NCI-H2196 (cell line): ENCODE data around the gene ROCK2.
"Not testable (repeated sequence)": the region's sequence is repeated elsewhere in the genome, so short reads cannot be mapped to it uniquely, and the experiment has no call there.

Experiments used
- DNase-seq: peaks from one replicate; lab custom pipeline; 2025; ENCODE audit not compliant: unreplicated experiment; lab: John Stamatoyannopoulos, UW

ROCK2 gene

DNA sequence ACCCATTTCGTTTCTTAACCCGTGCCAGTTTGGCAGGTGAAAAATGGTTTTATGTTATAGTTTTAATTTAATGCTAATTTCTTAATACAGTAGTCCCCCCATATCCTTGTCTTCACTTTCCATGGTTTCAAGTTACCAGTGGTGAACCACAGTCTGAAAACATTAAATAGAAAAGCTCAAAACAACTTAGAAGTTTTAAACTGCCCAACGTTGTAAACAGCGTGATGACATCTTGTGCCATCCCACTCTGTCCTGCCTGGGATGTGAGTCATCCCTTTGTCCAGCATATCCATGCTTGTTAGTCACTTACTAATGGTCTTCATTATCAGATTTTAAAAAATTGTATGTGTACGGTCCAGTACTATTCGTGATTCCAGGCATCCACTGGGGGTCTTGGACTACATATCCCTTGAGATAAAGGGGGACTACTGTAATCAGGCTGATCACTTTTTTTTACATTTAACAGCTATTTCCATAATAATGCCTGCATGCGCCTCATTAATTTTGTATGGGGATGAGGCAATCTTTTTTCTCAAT, 157.3 kb downstream of the ROCK2 start:
- DNase-seq = no peak

DNA sequence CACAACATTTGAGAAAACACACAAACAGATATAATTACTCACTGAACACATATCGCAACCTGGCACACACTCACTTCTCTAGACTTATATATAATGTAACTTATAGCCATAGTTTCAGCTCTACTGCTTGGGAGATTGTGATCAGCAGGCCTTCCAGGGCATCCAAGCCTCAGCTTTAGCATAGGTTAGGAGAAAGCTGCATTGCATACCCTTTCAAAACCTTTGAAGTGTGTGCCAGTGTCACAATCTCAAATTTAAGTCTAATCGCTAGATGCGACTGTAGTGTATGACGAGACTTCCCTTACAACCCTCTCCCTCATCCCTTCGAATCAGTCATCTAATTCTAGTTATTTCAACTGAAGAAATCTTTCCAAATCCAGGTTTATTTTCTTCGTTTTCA, 158.3 kb downstream of the ROCK2 start:
- DNase-seq = no peak

DNA sequence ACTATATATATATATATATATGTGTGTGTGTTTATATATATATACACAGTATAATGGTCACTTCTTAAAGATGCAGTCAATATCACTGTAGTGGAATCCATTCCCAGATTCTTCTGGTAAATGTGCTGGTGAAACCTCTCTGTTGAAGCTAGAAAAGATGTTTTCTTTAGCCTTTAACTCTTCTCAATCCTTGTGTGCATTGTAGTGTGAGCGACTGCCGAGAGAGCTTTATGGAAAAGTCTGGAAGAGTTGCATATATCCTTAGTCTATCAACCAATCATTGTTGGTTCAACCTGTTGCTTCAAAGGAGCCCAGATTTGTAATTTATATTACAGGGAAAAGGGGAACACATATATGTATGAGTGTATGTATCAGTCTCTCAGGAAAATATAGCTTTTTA, 161.5 kb downstream of the ROCK2 start:
- no peak for DNase-seq

DNA sequence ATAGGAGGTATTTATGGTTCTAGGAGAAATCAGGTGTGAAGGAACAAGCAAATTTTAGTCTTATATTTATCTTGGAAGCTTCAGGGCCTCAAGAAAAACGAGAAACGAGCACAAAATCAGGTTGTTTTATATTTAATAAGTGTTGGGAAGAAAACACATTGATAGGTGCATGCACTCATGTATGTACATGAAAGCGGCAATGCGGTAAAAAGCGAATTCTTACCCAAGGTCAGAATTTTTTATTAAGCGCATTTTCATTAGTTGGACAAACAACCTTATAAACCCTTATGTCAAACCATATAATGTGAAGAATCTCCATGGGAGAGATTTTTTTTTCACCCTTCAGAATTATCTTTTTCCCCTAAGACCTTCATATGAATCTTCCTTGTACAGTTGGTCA, 163.8 kb downstream of the ROCK2 start:
- no peak for DNase-seq

DNA sequence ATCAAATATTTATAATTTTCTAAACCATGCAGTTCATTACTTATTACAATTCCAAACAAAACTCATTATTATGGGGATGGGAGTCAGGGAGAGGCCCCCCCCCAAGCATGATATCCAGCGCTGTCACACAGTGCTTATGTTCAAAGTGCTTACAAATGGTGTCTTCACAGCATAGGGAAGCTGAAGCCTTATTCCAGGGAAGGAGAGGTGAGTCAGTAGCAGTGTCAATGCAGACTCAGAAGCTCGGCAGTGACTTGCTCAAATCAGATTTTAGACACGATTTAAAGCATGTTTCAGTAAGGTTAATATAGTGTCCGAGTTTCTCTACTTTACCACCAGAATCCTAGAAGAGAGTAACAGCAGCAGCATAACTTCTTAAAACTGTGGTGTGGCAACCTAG, 164.5 kb downstream of the ROCK2 start:
- no peak for DNase-seq

GRCh38 chr2:11179196-11179595, 165.2 kb downstream of the ROCK2 start:
- no peak for DNase-seq

GRCh38 chr2:11177871-11178690, 166.4 kb downstream of the ROCK2 start:
- no peak for DNase-seq

- no peak for DNase-seq
Measured at GRCh38 chr2:11175293-11175795, 169.1 kb downstream of the ROCK2 start.

DNA sequence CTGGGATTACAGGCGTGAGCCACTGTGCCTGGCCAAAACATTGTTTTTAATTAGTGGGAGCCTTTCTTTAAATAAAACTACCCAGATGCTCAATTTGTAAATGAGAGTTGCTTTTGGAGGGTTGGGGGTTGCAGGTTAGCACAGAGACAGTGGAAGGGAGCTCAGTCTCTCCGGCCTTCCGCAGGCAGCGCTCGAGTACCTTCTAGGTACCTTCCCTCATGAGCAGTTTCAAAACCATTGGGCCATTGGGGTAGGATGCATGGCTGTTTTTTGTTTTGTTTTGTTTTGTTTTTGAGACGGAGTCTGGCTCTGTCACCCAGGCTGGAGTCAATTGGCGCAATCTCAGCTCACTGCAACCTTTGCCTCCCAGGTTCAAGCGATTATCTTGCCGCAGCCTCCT, 170.2 kb downstream of the ROCK2 start:
- no peak for DNase-seq

- DNase-seq = no peak
Measured at GRCh38 chr2:11169333-11169732, 175.1 kb downstream of the ROCK2 start.

- DNase-seq = no peak
Measured at GRCh38 chr2:11168488-11168887, 175.9 kb downstream of the ROCK2 start.

DNA sequence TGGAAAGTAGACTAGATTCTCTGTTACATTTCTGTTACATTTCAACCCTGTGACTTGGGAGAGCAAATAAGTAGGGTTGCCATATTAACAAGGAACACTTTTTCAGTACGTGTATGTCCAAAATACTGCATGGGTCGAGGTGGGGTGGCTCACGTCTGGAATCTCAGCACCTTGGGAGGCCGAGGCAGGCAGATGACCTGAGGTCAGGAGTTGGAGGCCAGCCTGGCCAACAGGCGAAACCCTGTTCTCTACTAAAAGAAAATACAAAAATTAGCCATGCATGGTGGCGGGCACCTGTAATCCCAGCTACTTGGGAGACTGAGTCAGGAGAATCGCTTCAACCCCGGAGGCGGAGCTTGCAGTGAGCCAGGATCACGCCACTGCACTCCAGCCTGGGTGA, 178.0 kb downstream of the ROCK2 start:
- DNase-seq = no peak

- DNase-seq = not testable (repeated sequence)
Measured at GRCh38 chr2:11165046-11165445, 179.4 kb downstream of the ROCK2 start.

DNA sequence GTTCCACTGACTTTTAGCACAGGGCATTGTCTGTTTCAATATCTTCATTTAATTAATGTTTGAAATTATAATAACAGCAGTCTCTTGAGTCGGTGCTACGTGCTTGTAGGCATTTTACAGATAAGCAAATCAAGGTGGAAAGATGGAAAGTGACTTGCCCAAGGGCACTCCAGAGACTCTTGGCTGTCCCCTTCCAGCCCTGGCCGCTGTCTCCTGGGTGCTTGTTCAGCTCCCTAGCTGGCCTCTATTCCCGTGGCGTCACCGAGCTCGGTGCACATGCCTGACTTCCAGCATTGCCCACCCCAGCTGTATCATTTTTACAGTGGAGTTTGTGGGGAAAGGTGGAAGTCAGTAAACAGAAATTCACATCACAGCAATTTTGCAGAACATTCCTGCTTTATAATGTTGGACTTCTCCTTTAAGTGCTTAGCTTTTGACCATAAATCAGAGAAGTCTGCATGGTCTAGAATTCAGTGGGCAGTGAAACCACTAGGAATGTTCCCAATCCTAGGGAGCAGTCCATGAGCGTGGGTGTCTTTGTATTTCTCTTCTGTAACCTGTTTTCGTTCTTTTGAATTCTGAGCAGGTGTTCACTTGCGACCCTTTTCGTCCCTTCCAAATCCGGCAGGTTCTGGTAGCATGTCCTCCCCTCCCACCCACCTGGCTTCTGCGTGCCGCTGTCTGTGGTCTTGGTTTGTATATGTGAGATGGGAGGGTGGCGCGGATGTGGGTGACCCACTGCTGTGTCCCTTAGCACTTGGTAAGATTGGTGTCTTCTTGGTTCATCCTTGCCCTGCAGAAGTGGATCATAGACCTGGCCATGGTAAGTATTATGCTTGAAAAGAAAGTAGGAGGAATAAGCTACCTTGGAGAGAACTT, 180.8 kb downstream of the ROCK2 start:
- no peak for DNase-seq

DNA sequence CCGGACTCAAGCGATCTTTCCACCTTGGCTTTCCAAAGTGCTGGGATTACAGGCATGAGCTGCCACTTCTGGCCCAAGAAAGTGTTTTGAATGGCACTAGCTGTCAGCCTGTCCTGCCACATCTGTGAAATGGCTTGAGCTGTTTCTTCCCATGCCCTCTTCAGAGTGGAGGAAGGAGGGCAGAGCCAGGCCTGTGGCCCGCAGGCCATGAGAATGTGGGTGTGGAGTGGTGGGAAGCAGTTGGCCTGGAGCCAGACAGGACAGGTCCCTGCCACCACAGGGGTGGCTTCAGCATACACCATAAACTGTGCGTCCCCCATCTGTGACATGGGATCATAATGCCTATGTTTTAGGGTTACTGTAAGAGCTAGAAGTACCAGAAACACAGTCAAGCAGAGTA, 182.7 kb downstream of the ROCK2 start:
- DNase-seq = no peak

DNA sequence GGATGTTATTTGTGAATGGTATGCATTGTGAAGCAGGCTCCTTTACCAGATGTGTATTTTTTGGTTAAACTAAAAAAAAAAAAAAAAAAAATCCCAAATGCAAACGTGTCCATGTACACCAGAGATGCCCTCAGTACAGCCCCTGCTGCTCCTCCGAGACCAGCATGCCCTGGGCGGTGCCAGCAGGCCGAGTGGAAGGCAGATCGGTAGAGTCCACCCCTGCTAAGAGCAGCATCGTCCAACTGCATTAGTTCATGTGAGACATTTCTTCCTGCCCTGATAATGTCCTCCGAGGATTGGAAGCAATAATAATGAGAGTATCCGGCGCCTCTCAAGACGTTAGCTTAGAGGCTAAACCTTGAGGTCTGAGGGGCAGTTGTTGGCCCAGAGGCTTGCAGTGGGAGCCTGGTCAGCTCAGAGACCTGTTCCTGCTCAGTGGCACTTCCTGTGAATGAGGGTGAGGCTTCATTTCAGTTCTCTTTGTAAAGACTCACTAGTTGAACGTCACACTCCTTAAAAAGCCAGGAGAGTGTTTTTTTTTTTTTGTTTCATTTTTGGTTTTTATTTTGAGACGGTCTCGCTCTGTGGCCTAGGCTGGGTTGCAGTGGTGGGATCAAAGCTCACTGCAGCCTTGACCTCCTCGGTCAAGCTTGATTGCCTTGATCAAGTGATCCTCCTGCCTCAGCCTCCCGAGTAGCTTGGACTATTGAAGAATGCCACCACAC, 183.5 kb downstream of the ROCK2 start:
- DNase-seq = no peak

DNA sequence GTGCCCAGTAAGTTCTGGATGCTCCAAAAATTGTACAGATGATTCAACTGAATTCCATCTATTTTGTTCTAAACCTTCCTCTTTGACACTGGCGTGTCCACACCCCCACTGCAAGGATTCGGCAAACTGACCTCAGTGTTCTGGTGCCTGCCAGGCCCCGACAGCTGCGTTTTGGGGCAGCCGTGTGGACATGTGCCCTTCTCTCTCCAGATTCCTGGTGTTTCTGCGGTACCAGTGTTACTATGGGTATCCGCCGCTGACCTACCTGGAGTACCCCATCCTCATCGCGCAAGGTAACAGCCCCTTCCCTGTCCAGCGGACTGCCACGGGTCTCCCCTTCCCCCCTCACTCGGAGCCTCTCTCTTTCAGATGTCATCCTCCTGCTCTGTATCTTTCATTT, 184.2 kb downstream of the ROCK2 start:
- no peak for DNase-seq

DNA sequence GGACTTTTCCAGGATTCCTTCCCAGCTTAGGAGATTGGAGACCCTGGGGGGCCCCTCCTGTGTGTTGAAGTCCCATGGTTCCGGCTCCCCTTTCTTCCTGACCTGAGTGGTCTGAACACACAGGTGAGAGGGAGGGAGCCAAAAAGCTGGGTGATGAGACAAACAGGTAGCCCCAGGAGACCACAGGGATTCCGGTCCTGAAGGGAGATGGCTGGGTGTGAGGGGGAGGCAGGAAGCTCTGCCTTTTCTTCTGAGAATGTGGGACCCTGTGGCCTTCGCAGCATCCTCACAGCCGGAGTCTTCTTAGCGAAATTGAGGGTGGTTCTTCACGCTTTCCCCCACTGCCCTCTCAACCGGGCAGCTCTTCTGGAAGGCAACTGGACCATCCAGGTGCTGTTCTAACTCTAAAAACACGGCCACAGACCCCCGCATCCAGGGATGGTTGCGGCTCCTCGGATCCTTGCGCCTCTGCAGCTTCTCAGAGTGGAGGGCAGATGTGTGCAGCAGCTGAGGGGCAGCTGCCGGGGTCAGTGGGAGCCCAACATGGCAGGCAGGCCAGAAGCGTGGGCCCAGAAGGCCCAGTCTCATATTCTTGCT, 184.8 kb downstream of the ROCK2 start:
- DNase-seq = no peak

GRCh38 chr2:11158916-11159573, 185.4 kb downstream of the ROCK2 start:
- no peak for DNase-seq

- DNase-seq = no peak
Measured at GRCh38 chr2:11157731-11158130, 186.7 kb downstream of the ROCK2 start.
